A549 (cell line): ENCODE measurements around the gene SLC39A11. TPM values are rescaled to one million over a fixed set of nuclear protein-coding genes. Genes with fewer than 3 reads are reported as not detected.

Source experiments
- ATAC-seq, 2 experiments: fragments of 200-7000 bp in 1 of 2; fragments of >200 bp in 1 of 2; cut with Nextera tagmentation in 1 of 2; cut with Tn5 transposase in 1 of 2; 3 replicates each; pipeline versions ENCODE4 v1.8.0 to v1.9.1; 2018 to 2020; ENCODE audit warnings: mild to moderate bottlenecking in 1 of 2, moderate library complexity in 1 of 2
- CTCF ChIA-PET: fragments of 300-600 bp; sonication (Branson Sonifier 250); formaldehyde crosslinking; extraction: SDS; loops from one replicate; lab custom pipeline; 2021; ENCODE audit warnings: antibody characterized with exemption, inconsistent platforms; lab: Yijun Ruan, JAX
- POLR2A ChIA-PET: fragments of 350-600 bp; formaldehyde crosslinking; extraction: SDS; loops from one replicate; lab custom pipeline; 2021; ENCODE audit warnings: antibody characterized with exemption, inconsistent platforms; lab: Yijun Ruan, JAX
- DNase-seq, 2 experiments: peaks; one replicate each; pipeline versions ENCODE4 v3.0.0 to v3.0.0-alpha.2; 2011 to 2016; ENCODE audit warnings: low read depth in 1 of 2, low spot score in 1 of 2
- FAIRE-seq: peaks from 2 replicates; lab custom pipeline; 2011; peaks lifted over from hg19 to GRCh38; lab: Jason Lieb, UNC
- H3K27ac ChIP-seq, 2 experiments: fragments of >200 bp; sonication (Bioruptor Twin); formaldehyde crosslinking; 3 replicates each; pipeline ENCODE4 v1.5.1; 2016 to 2017
- H3K4me1 ChIP-seq: fragments of >200 bp; sonication (Bioruptor Twin); formaldehyde crosslinking; 3 replicates; pipeline ENCODE4 v1.6.1; 2016
- H3K4me2 ChIP-seq: fragments of >200 bp; sonication (Bioruptor Twin); formaldehyde crosslinking; 3 replicates; pipeline ENCODE4 v1.6.1; 2016
- H3K4me3 ChIP-seq: fragments of >200 bp; sonication (Bioruptor Twin); formaldehyde crosslinking; 3 replicates; pipeline ENCODE4 v1.5.1; 2016
- H3K9me3 ChIP-seq: fragments of >200 bp; sonication (Bioruptor Twin); formaldehyde crosslinking; 3 replicates; pipeline ENCODE4 v1.6.1; 2016
- BHLHE40 ChIP-seq: IDR thresholded peaks from 2 replicates; pipeline ENCODE4 v1.6.1; 2012; ENCODE audit warnings: low read depth, low read length, inconsistent platforms
- CBX8 ChIP-seq: fragments of 200-600 bp; sonication (generic); IDR thresholded peaks from 2 replicates; pipeline ENCODE4 v1.6.1; 2016
- CEBPB ChIP-seq, 2 experiments: fragments of >200 bp in 1 of 2; sonication (Bioruptor Twin) in 1 of 2; formaldehyde crosslinking in 1 of 2; IDR thresholded peaks; 2 replicates each; pipeline ENCODE4 v1.6.1; 2012 to 2016
- CHD2 ChIP-seq: fragments of 150-350 bp; IDR thresholded peaks from 2 replicates; pipeline ENCODE4 v1.6.1; 2014; ENCODE audit warnings: low read length; ENCODE audit not compliant: partially characterized antibody
- E2F6 ChIP-seq: IDR thresholded peaks from 2 replicates; pipeline ENCODE4 v1.6.1; 2012; ENCODE audit warnings: low read depth, borderline replicate concordance
- EHMT2 ChIP-seq: fragments of 200-600 bp; sonication (generic); IDR thresholded peaks from 2 replicates; pipeline ENCODE4 v1.6.1; 2016; ENCODE audit warnings: antibody characterized with exemption, low read depth, mild to moderate bottlenecking, moderate library complexity
- EP300 ChIP-seq, 2 experiments: fragments of >200 bp; sonication (Bioruptor Twin); formaldehyde crosslinking; IDR thresholded peaks; 2 replicates in 1 of 2; 3 replicates in 1 of 2; pipeline ENCODE4 v1.6.1; 2016 to 2017
- FOXS1 ChIP-seq: fragments of 250-450 bp; sonication (Bioruptor Pico); IDR thresholded peaks from 2 replicates; pipeline ENCODE4 v1.5.0; 2020; ENCODE audit warnings: mild to moderate bottlenecking, moderate library complexity
- HDAC2 ChIP-seq: fragments of 200-600 bp; sonication (generic); IDR thresholded peaks from 2 replicates; pipeline ENCODE4 v1.6.1; 2016
- HOXB5 ChIP-seq: fragments of 250-450 bp; sonication (Bioruptor Pico); IDR thresholded peaks from 2 replicates; pipeline ENCODE4 v1.5.0; 2020; ENCODE audit warnings: mild to moderate bottlenecking, moderate library complexity
- MAZ ChIP-seq: fragments of 150-350 bp; IDR thresholded peaks from 2 replicates; pipeline ENCODE4 v1.6.1; 2014; ENCODE audit warnings: antibody characterized with exemption, low read depth, low read length, borderline replicate concordance
- NFE2L2 ChIP-seq: fragments of 150-350 bp; conservative IDR thresholded peaks from 2 replicates; pipeline ENCODE4 v1.6.1; 2014; ENCODE audit warnings: low read length
- NR3C1 ChIP-seq: fragments of >200 bp; sonication (Bioruptor Twin); formaldehyde crosslinking; IDR thresholded peaks from 3 replicates; pipeline ENCODE4 v1.6.1; 2017
- PBX3 ChIP-seq: IDR thresholded peaks from 2 replicates; pipeline ENCODE4 v1.6.1; 2012
- PHF8 ChIP-seq: fragments of 200-600 bp; sonication (generic); IDR thresholded peaks from 2 replicates; pipeline ENCODE4 v1.6.1; 2016; ENCODE audit warnings: low read depth, mild to moderate bottlenecking, antibody characterized with exemption, moderate library complexity, borderline replicate concordance
- RNF2 ChIP-seq: fragments of 200-600 bp; sonication (generic); IDR thresholded peaks from 2 replicates; pipeline ENCODE4 v1.6.1; 2016; ENCODE audit warnings: low read depth, mild to moderate bottlenecking, antibody characterized with exemption, moderate library complexity, borderline replicate concordance
- TFCP2L1 ChIP-seq: fragments of 250-450 bp; sonication (Bioruptor Pico); IDR thresholded peaks from 2 replicates; pipeline ENCODE4 v1.5.0; 2021; ENCODE audit warnings: mild to moderate bottlenecking
- ZNF302 ChIP-seq: fragments of 250-450 bp; sonication (Bioruptor Pico); IDR thresholded peaks from 2 replicates; pipeline ENCODE4 v1.9.0; 2021; ENCODE audit warnings: inconsistent platforms, mild to moderate bottlenecking, moderate library complexity
- ZSCAN20 ChIP-seq: fragments of 250-450 bp; sonication (Bioruptor Pico); IDR thresholded peaks from 2 replicates; pipeline ENCODE4 v1.8.0; 2022; ENCODE audit warnings: mild to moderate bottlenecking, moderate library complexity
- WGBS: methylation state at CpG from one replicate; pipeline ENCODE4 v1.1.6; 2017; ENCODE audit errors: missing lambda C conversion rate; 5-methylcytosine and 5-hydroxymethylcytosine counted together
- polyA plus RNA-seq, 4 experiments: library from polyadenylated mRNA; depleted of rRNA in 3 of 4; stranded (reverse); fragments of >200 nt; fragmentation: RNase III in 1 of 4; extraction: RNeasy Plus Mini Kit Qiagen cat#74134 plus additional on column Dnase treatment in 1 of 4; gene quantifications; 2 replicates in 3 of 4; 3 replicates in 1 of 4; pipeline ENCODE4 v1.2.3, GENCODE V29; 2011 to 2017
- TF ChIP-seq, protein P1 (sequence below): fragments of 450-650 bp; IDR thresholded peaks from 2 replicates; pipeline ENCODE4 v1.6.1; 2014; ENCODE audit warnings: antibody characterized with exemption
- TF ChIP-seq, protein P2 (sequence below): fragments of 200-600 bp; sonication (generic); IDR thresholded peaks from 2 replicates; pipeline ENCODE4 v1.6.1; 2016; ENCODE audit warnings: antibody characterized with exemption, mild to moderate bottlenecking, moderate library complexity
- TF ChIP-seq, protein P3 (sequence below): fragments of >200 bp; sonication (Bioruptor Twin); formaldehyde crosslinking; IDR thresholded peaks from 2 replicates; pipeline ENCODE4 v1.6.1; 2016

Gene SLC39A11
- polyA plus RNA-seq, 2 of the 4 experiments (the other 2 are of a cell fraction) = 18.4 to 25.2 TPM

DNA sequence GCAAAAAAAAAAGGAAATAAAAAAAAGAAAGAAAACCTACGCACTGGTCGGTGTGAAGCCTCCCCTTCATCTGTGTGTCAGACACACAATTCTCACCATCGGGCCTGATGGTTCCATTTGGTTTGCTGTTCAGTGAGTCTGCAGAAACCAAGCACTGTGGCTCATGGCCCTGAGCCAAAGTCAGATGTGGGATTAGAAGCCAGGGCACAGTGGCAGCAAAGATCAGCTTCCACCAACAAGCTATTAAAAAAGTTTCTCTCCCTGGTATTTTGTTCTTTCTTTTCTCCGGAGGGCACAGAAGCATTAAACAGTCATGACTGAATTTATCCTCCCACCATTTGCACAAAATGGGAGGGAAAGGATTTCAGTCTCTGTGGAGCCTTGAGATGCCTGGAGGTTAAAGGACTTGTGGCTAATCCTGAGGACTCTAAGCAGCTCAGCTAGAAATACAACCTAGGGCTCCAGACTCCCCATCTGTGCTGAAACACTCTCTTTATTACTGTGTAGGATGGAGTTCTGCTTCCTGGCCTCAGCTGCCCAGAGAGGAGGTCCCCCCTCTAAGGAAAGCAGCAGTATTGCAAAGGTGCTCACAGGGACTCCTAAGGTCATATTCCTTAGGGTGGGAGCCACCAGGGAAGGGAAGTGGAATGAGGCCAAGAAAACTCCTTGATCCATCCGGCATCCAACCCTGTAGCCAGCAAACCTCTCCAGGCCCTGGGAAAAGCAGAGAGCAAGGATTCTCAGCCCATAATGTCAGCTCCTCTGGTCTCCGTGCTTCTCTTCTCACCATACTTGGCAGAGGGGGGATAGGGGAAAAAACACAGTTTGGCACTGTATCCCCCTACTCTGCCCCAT lies 28.2 kb downstream of the SLC39A11 start (continued):
- no peak for TF ChIP-seq TFCP2L1 (CRISPR knock-in tag)
- TF ChIP-seq, all 56 proteins: peak for 0

GRCh38 chr17:73062726-73063125 lies 29.8 kb downstream of the SLC39A11 start:
- no peak overlapping the region for H3K4me3 ChIP-seq
- no peak for FAIRE-seq
- H3K4me2 ChIP-seq = no peak overlapping the region
- DNase-seq = no peak
- ChIA-PET POLR2A (no interaction called here), CTCF (interaction anchor here (0.6 to 1.9 kb wide), 3 partner anchors 10 to 54 kb away, joined by 3 to 5 read pairs (median 3); no protein-coding TSS in a partner anchor)
- WGBS = 96% methylated on average over 5 of the region's 5 CpGs
- TF ChIP-seq RNF2 (no peak), NR3C1 (no peak), EP300 (IDR thresholded peaks at IDR 0.05) (no peak), CHD2 (no peak), ZNF302 (no peak), PBX3 (no peak), HDAC2 (no peak), BHLHE40 (no peak)
- TF ChIP-seq, protein P1, sequence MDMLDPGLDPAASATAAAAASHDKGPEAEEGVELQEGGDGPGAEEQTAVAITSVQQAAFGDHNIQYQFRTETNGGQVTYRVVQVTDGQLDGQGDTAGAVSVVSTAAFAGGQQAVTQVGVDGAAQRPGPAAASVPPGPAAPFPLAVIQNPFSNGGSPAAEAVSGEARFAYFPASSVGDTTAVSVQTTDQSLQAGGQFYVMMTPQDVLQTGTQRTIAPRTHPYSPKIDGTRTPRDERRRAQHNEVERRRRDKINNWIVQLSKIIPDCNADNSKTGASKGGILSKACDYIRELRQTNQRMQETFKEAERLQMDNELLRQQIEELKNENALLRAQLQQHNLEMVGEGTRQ = no peak
- TF ChIP-seq, protein P2, sequence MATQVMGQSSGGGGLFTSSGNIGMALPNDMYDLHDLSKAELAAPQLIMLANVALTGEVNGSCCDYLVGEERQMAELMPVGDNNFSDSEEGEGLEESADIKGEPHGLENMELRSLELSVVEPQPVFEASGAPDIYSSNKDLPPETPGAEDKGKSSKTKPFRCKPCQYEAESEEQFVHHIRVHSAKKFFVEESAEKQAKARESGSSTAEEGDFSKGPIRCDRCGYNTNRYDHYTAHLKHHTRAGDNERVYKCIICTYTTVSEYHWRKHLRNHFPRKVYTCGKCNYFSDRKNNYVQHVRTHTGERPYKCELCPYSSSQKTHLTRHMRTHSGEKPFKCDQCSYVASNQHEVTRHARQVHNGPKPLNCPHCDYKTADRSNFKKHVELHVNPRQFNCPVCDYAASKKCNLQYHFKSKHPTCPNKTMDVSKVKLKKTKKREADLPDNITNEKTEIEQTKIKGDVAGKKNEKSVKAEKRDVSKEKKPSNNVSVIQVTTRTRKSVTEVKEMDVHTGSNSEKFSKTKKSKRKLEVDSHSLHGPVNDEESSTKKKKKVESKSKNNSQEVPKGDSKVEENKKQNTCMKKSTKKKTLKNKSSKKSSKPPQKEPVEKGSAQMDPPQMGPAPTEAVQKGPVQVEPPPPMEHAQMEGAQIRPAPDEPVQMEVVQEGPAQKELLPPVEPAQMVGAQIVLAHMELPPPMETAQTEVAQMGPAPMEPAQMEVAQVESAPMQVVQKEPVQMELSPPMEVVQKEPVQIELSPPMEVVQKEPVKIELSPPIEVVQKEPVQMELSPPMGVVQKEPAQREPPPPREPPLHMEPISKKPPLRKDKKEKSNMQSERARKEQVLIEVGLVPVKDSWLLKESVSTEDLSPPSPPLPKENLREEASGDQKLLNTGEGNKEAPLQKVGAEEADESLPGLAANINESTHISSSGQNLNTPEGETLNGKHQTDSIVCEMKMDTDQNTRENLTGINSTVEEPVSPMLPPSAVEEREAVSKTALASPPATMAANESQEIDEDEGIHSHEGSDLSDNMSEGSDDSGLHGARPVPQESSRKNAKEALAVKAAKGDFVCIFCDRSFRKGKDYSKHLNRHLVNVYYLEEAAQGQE = no peak
- ATAC-seq = no peak
- H3K9me3 ChIP-seq = no peaks in the 10 kb centered on the region
- no peak overlapping the region for H3K27ac ChIP-seq
- H3K4me1 ChIP-seq = peaks cover 11% of the 10 kb centered on the region; the same call in 2 of the 3 replicates

GRCh38 chr17:73061161-73061560 lies 31.3 kb downstream of the SLC39A11 start:
- Histone ChIP-seq H3K4me1 (peaks cover 11% of the 10 kb centered on the region; the same call in 2 of the 3 replicates), H3K4me3 (no peak overlapping the region), H3K27ac (no peak overlapping the region), H3K4me2 (no peak overlapping the region), H3K9me3 (no peaks in the 10 kb centered on the region)
- no peak for TF ChIP-seq NR3C1
- no peak for TF ChIP-seq MAZ
- TF ChIP-seq ZSCAN20 = no peak
- TF ChIP-seq EHMT2 = no peak
- TF ChIP-seq NFE2L2 = no peak
- TF ChIP-seq, protein P3, sequence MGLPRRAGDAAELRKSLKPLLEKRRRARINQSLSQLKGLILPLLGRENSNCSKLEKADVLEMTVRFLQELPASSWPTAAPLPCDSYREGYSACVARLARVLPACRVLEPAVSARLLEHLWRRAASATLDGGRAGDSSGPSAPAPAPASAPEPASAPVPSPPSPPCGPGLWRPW = no peak
- no peak for TF ChIP-seq PHF8
- TF ChIP-seq HOXB5 (CRISPR knock-in tag) = no peak
- TF ChIP-seq E2F6 = no peak
- TF ChIP-seq CBX8 = no peak
- no peak for TF ChIP-seq FOXS1 (CRISPR knock-in tag)
- TF ChIP-seq CEBPB (IDR thresholded peaks at IDR 0.05) = no peak
- 93% methylated on average over 4 of the region's 4 CpGs for WGBS
- ATAC-seq = no peak
- CTCF ChIA-PET = interaction anchor here (1.0 kb wide), 1 partner anchor 336 kb away, joined by 3 read pairs; no protein-coding TSS in a partner anchor
- no peak for FAIRE-seq
- DNase-seq = no peak
- POLR2A ChIA-PET = no interaction called here
